Fibroblast of lung (primary cell): Measurements from ENCODE around the gene NOL4L. TPM values are rescaled to one million over a fixed set of nuclear protein-coding genes. Genes with fewer than 3 reads are reported as not detected.

Experiments
- DNase-seq, 2 donors: peaks; one replicate each; pipeline versions ENCODE4 v3.0.0 to v3.0.0-alpha.2; 2010; ENCODE audit warnings: low read depth in 2 of 2
- H2AFZ ChIP-seq: 2 replicates; pipeline ENCODE4 v1.5.1; 2012; ENCODE audit warnings: low read length, control low read depth, inconsistent platforms
- H3K27ac ChIP-seq: 2 replicates; pipeline ENCODE4 v1.5.1; 2011; ENCODE audit warnings: low read length, control low read depth; ENCODE audit not compliant: insufficient read depth
- H3K27me3 ChIP-seq: 2 replicates; pipeline ENCODE4 v1.5.1; 2011; ENCODE audit warnings: mild to moderate bottlenecking, low read length; ENCODE audit not compliant: control insufficient read depth, insufficient read depth
- H3K36me3 ChIP-seq: 2 replicates; pipeline ENCODE4 v1.5.1; 2011; ENCODE audit warnings: low read length; ENCODE audit not compliant: control insufficient read depth, insufficient read depth
- H3K4me1 ChIP-seq: 2 replicates; pipeline ENCODE4 v1.5.1; 2011; ENCODE audit warnings: low read length; ENCODE audit not compliant: control insufficient read depth, insufficient read depth; ENCODE audit errors: extremely low read depth
- H3K4me2 ChIP-seq: 2 replicates; pipeline ENCODE4 v1.5.1; 2011; ENCODE audit warnings: low read length, control low read depth; ENCODE audit not compliant: insufficient read depth; ENCODE audit errors: extremely low read depth
- H3K4me3 ChIP-seq, 4 experiments: fragments of 200-600 bp in 1 of 4; sonication (generic) in 1 of 4; replicated peaks in 1 of 4; 2 replicates each; pipeline ENCODE4 v1.5.1; 2011 to 2016; ENCODE audit warnings: low read length in 4 of 4, low read depth in 3 of 4, mild to moderate bottlenecking in 3 of 4, control low read depth in 2 of 4, inconsistent platforms in 1 of 4, mixed read lengths in 1 of 4; ENCODE audit not compliant: insufficient read depth in 1 of 4; ENCODE audit errors: control extremely low read depth in 1 of 4
- H3K79me2 ChIP-seq: 2 replicates; pipeline ENCODE4 v1.5.1; 2012; ENCODE audit warnings: mild to moderate bottlenecking, low read length, inconsistent platforms; ENCODE audit not compliant: control insufficient read depth, insufficient read depth
- H3K9ac ChIP-seq: 2 replicates; pipeline ENCODE4 v1.5.1; 2011; ENCODE audit warnings: mild to moderate bottlenecking, low read length, control low read depth; ENCODE audit not compliant: insufficient read depth
- H3K9me3 ChIP-seq: 2 replicates; pipeline ENCODE4 v1.5.1; 2012; ENCODE audit warnings: low read depth, low read length; ENCODE audit not compliant: control insufficient read depth, insufficient read depth
- H4K20me1 ChIP-seq: 2 replicates; pipeline ENCODE4 v1.5.1; 2011; ENCODE audit warnings: low read length; ENCODE audit not compliant: control insufficient read depth, insufficient read depth; ENCODE audit errors: extremely low read depth
- CTCF ChIP-seq, 2 donors: IDR thresholded peaks in 1 of 2; conservative IDR thresholded peaks in 1 of 2; 1 replicate in 1 of 2; 2 replicates in 1 of 2; pipeline ENCODE4 v1.5.1; 2011 to 2012; ENCODE audit warnings: low read length in 2 of 2, control low read depth in 1 of 2, inconsistent platforms in 1 of 2, low read depth in 1 of 2, mild to moderate bottlenecking in 1 of 2
- EZH2 ChIP-seq: IDR thresholded peaks from 2 replicates; pipeline ENCODE4 v1.5.1; 2012; ENCODE audit warnings: low read length, control low read depth, mild to moderate bottlenecking; ENCODE audit errors: missing control alignments
- polyA plus RNA-seq, 2 donors: library from polyadenylated mRNA; depleted of rRNA in 1 of 2; stranded (reverse) in 1 of 2; unstranded in 1 of 2; fragments of >200 nt; gene quantifications; 2 replicates each; pipeline ENCODE4 v1.2.1, GENCODE V29; 2011 to 2012; ENCODE audit warnings: missing spikeins in 1 of 2
- total RNA-seq: library from RNA; depleted of rRNA; stranded (reverse); fragments of >200 nt; gene quantifications from 2 replicates; pipeline ENCODE4 v1.2.1, GENCODE V29; 2014

Gene NOL4L
- total and polyA plus RNA-seq, 2 donors (not counting 1 experiment from before 2014, with no cell fraction given) = 3.2 to 4.0 TPM

GRCh38 chr20:32445539-32446273 is 139.4 kb downstream of the NOL4L start:
- Histone ChIP-seq H4K20me1 (no peaks in the 10 kb centered on the region), H3K9me3 (no peaks in the 10 kb centered on the region), H3K4me3 (no peak overlapping the region), H3K27ac (no peak overlapping the region), H3K27me3 (no peaks in the 10 kb centered on the region), H3K4me1 (no peaks in the 10 kb centered on the region), H2AFZ (no peak overlapping the region), H3K79me2 (no peaks in the 10 kb centered on the region), H3K4me2 (no peak overlapping the region), H3K36me3 (peaks cover 13% of the 10 kb centered on the region), H3K9ac (no peak overlapping the region)
- TF ChIP-seq CTCF (conservative IDR thresholded peaks at IDR 0.05 in 1 of 2, IDR thresholded peaks at IDR 0.05 in 1 of 2; ENCODE audit: low read depth in 1 of 2, low read length in 2 of 2) (no peak), EZH2 (no peak)
- DNase-seq = no peak

- H3K9me3 ChIP-seq = no peaks in the 10 kb centered on the region
- H3K4me1 ChIP-seq = no peaks in the 10 kb centered on the region
- H2AFZ ChIP-seq = no peak overlapping the region
- H3K27ac ChIP-seq = no peak overlapping the region
- no peak overlapping the region for H3K4me3 ChIP-seq
- no peaks in the 10 kb centered on the region for H3K79me2 ChIP-seq
- no peak overlapping the region for H3K9ac ChIP-seq
- no peak for TF ChIP-seq CTCF (conservative IDR thresholded peaks at IDR 0.05 in 1 of 2, IDR thresholded peaks at IDR 0.05 in 1 of 2; ENCODE audit: low read depth in 1 of 2, low read length in 2 of 2)
- no peak for TF ChIP-seq EZH2
- no peaks in the 10 kb centered on the region for H4K20me1 ChIP-seq
- H3K36me3 ChIP-seq = peaks cover 13% of the 10 kb centered on the region
- no peak overlapping the region for H3K4me2 ChIP-seq
- DNase-seq = no peak
- no peaks in the 10 kb centered on the region for H3K27me3 ChIP-seq
Observed at GRCh38 chr20:32444474-32445220, 140.5 kb downstream of the NOL4L start.

- Histone ChIP-seq H3K27me3 (no peaks in the 10 kb centered on the region), H4K20me1 (no peaks in the 10 kb centered on the region), H3K27ac (no peak overlapping the region), H3K36me3 (peaks cover 16% of the 10 kb centered on the region), H3K9me3 (no peaks in the 10 kb centered on the region), H3K79me2 (no peaks in the 10 kb centered on the region), H3K4me3 (no peak overlapping the region), H3K9ac (no peak overlapping the region), H2AFZ (no peak overlapping the region), H3K4me1 (peaks cover 5% of the 10 kb centered on the region), H3K4me2 (no peak overlapping the region)
- no peak for DNase-seq
- no peak for TF ChIP-seq EZH2
Observed at GRCh38 chr20:32443386-32443974, 141.7 kb downstream of the NOL4L start.
